ENCODE measurements around the gene GPR171.

DNA sequence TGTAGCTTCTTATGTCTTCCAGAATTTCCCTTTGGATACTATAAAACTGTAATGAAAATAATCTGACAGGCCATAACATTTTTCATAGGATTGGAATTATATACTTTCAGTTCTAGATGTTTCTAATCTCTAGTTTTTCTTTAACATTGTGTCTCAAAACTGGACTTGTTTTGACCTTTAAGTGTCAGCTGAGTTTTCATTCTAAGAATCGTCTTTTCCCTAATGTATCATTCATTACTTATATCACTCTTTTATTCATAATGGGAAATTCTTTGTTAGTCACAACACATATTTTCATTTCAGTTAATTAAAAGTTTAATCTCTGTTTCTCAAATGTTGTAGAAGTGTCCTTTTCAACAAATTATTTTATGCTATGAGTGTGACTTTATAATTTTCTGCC lies 11.9 kb downstream of the GPR171 start:
- TF ChIP-seq, protein P1, sequence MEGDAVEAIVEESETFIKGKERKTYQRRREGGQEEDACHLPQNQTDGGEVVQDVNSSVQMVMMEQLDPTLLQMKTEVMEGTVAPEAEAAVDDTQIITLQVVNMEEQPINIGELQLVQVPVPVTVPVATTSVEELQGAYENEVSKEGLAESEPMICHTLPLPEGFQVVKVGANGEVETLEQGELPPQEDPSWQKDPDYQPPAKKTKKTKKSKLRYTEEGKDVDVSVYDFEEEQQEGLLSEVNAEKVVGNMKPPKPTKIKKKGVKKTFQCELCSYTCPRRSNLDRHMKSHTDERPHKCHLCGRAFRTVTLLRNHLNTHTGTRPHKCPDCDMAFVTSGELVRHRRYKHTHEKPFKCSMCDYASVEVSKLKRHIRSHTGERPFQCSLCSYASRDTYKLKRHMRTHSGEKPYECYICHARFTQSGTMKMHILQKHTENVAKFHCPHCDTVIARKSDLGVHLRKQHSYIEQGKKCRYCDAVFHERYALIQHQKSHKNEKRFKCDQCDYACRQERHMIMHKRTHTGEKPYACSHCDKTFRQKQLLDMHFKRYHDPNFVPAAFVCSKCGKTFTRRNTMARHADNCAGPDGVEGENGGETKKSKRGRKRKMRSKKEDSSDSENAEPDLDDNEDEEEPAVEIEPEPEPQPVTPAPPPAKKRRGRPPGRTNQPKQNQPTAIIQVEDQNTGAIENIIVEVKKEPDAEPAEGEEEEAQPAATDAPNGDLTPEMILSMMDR (IDR thresholded peaks at IDR 0.05): no peak
- no peak for TF ChIP-seq POLR2A (IDR thresholded peaks at IDR 0.05)

All from esophagus squamous epithelium (tissue), 4 donors.